Upper lobe of left lung (tissue), 6 donors: ENCODE data around the gene ROCK2. TPM values are rescaled to one million over a fixed set of nuclear protein-coding genes. Genes with fewer than 3 reads are reported as not detected.

Source experiments
- ATAC-seq, 2 donors: fragments of 200-7000 bp; cut with Tn5 transposase; one replicate each; pipeline ENCODE4 v1.9.1; 2022; ENCODE audit warnings: mild to moderate bottlenecking in 2 of 2, moderate library complexity in 2 of 2; ENCODE audit not compliant: low FRiP score in 2 of 2
- DNase-seq, 2 donors: peaks; one replicate each; pipeline ENCODE4 v3.0.0-alpha.2; 2019 to 2020
- H3K27ac ChIP-seq, 4 donors: fragments of 200-600 bp; sonication (generic); one replicate each; pipeline ENCODE4 v1.5.1; 2016 to 2019
- H3K27me3 ChIP-seq, 4 donors: fragments of 200-600 bp; sonication (generic); one replicate each; pipeline ENCODE4 v1.5.1; 2017 to 2019
- H3K36me3 ChIP-seq, 4 donors: fragments of 200-600 bp; sonication (generic); one replicate each; pipeline ENCODE4 v1.5.1; 2016 to 2019
- H3K4me1 ChIP-seq, 4 donors: fragments of 200-600 bp; sonication (generic); one replicate each; pipeline ENCODE4 v1.5.1; 2018 to 2019
- H3K4me3 ChIP-seq, 4 donors: fragments of 200-600 bp; sonication (generic); one replicate each; pipeline ENCODE4 v1.5.1; 2017 to 2019; ENCODE audit warnings: mild to moderate bottlenecking in 2 of 4, moderate library complexity in 1 of 4
- H3K9me3 ChIP-seq, 4 donors: fragments of 200-600 bp; sonication (generic); one replicate each; pipeline ENCODE4 v1.5.1; 2018 to 2019
- CTCF ChIP-seq, 6 experiments: fragments of 450-650 bp in 4 of 6; fragments of 200-600 bp in 2 of 6; sonication (generic) in 2 of 6; IDR thresholded peaks; one replicate each; pipeline ENCODE4 v1.5.1; 2016 to 2019; ENCODE audit warnings: antibody characterized with exemption in 6 of 6
- EP300 ChIP-seq, 4 donors: sonication (generic); formaldehyde crosslinking; IDR thresholded peaks; one replicate each; pipeline ENCODE4 v1.5.1; 2017; ENCODE audit warnings: antibody characterized with exemption in 4 of 4, control low read depth in 2 of 4
- POLR2A ChIP-seq, 4 donors: fragments of 450-650 bp; IDR thresholded peaks; one replicate each; pipeline ENCODE4 v1.5.1; 2016 to 2017; ENCODE audit warnings: antibody characterized with exemption in 4 of 4, mild to moderate bottlenecking in 2 of 4
- POLR2AphosphoS5 ChIP-seq, 2 donors: sonication (generic); formaldehyde crosslinking; IDR thresholded peaks; one replicate each; pipeline ENCODE4 v1.5.1; 2017; ENCODE audit warnings: antibody characterized with exemption in 2 of 2
- WGBS, 2 donors: methylation state at CpG; one replicate each; pipeline ENCODE4 v1.1.5; 2017 to 2018; 5-methylcytosine and 5-hydroxymethylcytosine counted together
- total RNA-seq, 6 donors: library from RNA; depleted of rRNA in 4 of 6; stranded (reverse); fragments of >200 nt in 4 of 6; gene quantifications; one replicate each; pipeline versions ENCODE4 v1.1.0 to v1.2.1, GENCODE V29; 2016 to 2021
- donor health status: DM: no; HTN: no; CAD: no; lungs with moderate emphysema.
- donor health status: DM: no; HTN: yes; CAD: no; lungs with severe emphysema.

Gene ROCK2
- total RNA-seq, 6 donors from 2014 or later, result 37.6 to 99.7 (median 56.2) TPM

GRCh38 chr2:11280713-11281112 is 63.7 kb downstream of the ROCK2 start:
- 89 to 92% methylated on average over 3 of the region's 3 CpGs for WGBS, 2 donors
- ATAC-seq (no peak), DNase-seq (no peak)
- Histone ChIP-seq H3K27me3 (no peaks in the 10 kb centered on the region), H3K36me3 (peaks cover 0 to 30% (median 15%) of the 10 kb centered on the region in 4 donors), H3K4me3 (no peak overlapping the region), H3K4me1 (peaks cover 0 to 11% (median 2%) of the 10 kb centered on the region in 4 donors), H3K27ac (peak overlapping the region in 1 of 4 donors; percentile 27), H3K9me3 (peaks cover 0 to 5% (median 2%) of the 10 kb centered on the region in 4 donors)
- TF ChIP-seq POLR2A (IDR thresholded peaks at IDR 0.05), result no peak
- TF ChIP-seq POLR2AphosphoS5 (IDR thresholded peaks at IDR 0.05), result no peak
- no peak for TF ChIP-seq CTCF (IDR thresholded peaks at IDR 0.05)
- no peak for TF ChIP-seq EP300 (IDR thresholded peaks at IDR 0.05)

- H3K4me3 ChIP-seq, result no peak overlapping the region
- no peaks in the 10 kb centered on the region for H3K27me3 ChIP-seq
- DNase-seq (no peak), ATAC-seq (no peak)
- H3K36me3 ChIP-seq, result peaks cover 0 to 19% (median 9%) of the 10 kb centered on the region in 4 donors
- TF ChIP-seq CTCF (IDR thresholded peaks at IDR 0.05) (no peak), EP300 (IDR thresholded peaks at IDR 0.05) (no peak), POLR2A (IDR thresholded peaks at IDR 0.05) (no peak), POLR2AphosphoS5 (IDR thresholded peaks at IDR 0.05) (no peak)
- no peak overlapping the region for H3K27ac ChIP-seq
- 71 to 90% methylated on average over 4 of the region's 4 CpGs for WGBS, 2 donors
- H3K4me1 ChIP-seq, result peaks cover 0 to 11% (median 2%) of the 10 kb centered on the region in 4 donors
- H3K9me3 ChIP-seq, result peaks cover 0 to 5% (median 2%) of the 10 kb centered on the region in 4 donors
Observed at GRCh38 chr2:11279398-11279797, 65.0 kb downstream of the ROCK2 start.

GRCh38 chr2:11278219-11278618 is 66.2 kb downstream of the ROCK2 start:
- Histone ChIP-seq H3K27ac (peak overlapping the region in 1 of 4 donors; percentile 4), H3K9me3 (no peaks in the 10 kb centered on the region), H3K27me3 (no peaks in the 10 kb centered on the region), H3K4me3 (no peak overlapping the region), H3K4me1 (peaks cover 0 to 11% (median 2%) of the 10 kb centered on the region in 4 donors), H3K36me3 (peaks cover 0 to 9% (median 0%) of the 10 kb centered on the region in 4 donors)
- ATAC-seq, result no peak
- no peak for DNase-seq
- TF ChIP-seq POLR2AphosphoS5 (IDR thresholded peaks at IDR 0.05), result no peak
- TF ChIP-seq CTCF (IDR thresholded peaks at IDR 0.05), result no peak
- TF ChIP-seq EP300 (IDR thresholded peaks at IDR 0.05), result no peak
- TF ChIP-seq POLR2A (IDR thresholded peaks at IDR 0.05), result no peak

- no peak overlapping the region for H3K4me3 ChIP-seq
- no peak for TF ChIP-seq POLR2AphosphoS5 (IDR thresholded peaks at IDR 0.05)
- no peak for TF ChIP-seq POLR2A (IDR thresholded peaks at IDR 0.05)
- no peak for TF ChIP-seq CTCF (IDR thresholded peaks at IDR 0.05)
- TF ChIP-seq EP300 (IDR thresholded peaks at IDR 0.05), result no peak
- ATAC-seq (no peak), DNase-seq (no peak)
- no peak overlapping the region for H3K27ac ChIP-seq
- peaks cover 0 to 8% (median 5%) of the 10 kb centered on the region in 4 donors for H3K4me1 ChIP-seq
- H3K9me3 ChIP-seq, result no peaks in the 10 kb centered on the region
- WGBS, 2 donors, result 86 to 93% methylated on average over 6 of the region's 6 CpGs
- no peaks in the 10 kb centered on the region for H3K27me3 ChIP-seq
- peaks cover 0 to 15% (median 0%) of the 10 kb centered on the region in 4 donors for H3K36me3 ChIP-seq
Observed at GRCh38 chr2:11275910-11276309, 68.5 kb downstream of the ROCK2 start.

GRCh38 chr2:11270891-11271290 is 73.5 kb downstream of the ROCK2 start:
- TF ChIP-seq EP300 (IDR thresholded peaks at IDR 0.05) (no peak), POLR2A (IDR thresholded peaks at IDR 0.05) (no peak), CTCF (IDR thresholded peaks at IDR 0.05) (no peak), POLR2AphosphoS5 (IDR thresholded peaks at IDR 0.05) (no peak)
- Histone ChIP-seq H3K27me3 (no peaks in the 10 kb centered on the region), H3K27ac (no peak overlapping the region), H3K4me3 (no peak overlapping the region), H3K36me3 (peaks cover 0 to 9% (median 0%) of the 10 kb centered on the region in 4 donors), H3K9me3 (no peaks in the 10 kb centered on the region), H3K4me1 (peaks cover 0 to 3% (median 1%) of the 10 kb centered on the region in 4 donors)
- DNase-seq (no peak), ATAC-seq (peak in 1 of 2 donors; percentile 32)
- 86 to 88% methylated on average over 2 of the region's 2 CpGs for WGBS, 2 donors
